GM04504 (cell line): ENCODE measurements around the gene RBM19.

Experiments
- DNase-seq: peaks from one replicate; pipeline ENCODE4 v3.0.0-alpha.2; 2012; ENCODE audit warnings: low read depth

Gene RBM19

GRCh38 chr12:113776536-113776935 lies 189.6 kb downstream of the RBM19 start:
- DNase-seq, result no peak

GRCh38 chr12:113774526-113774925 lies 191.6 kb downstream of the RBM19 start:
- DNase-seq, result no peak

GRCh38 chr12:113772505-113773030 lies 193.6 kb downstream of the RBM19 start:
- no peak for DNase-seq

GRCh38 chr12:113770389-113770865 lies 195.7 kb downstream of the RBM19 start:
- DNase-seq, result no peak

GRCh38 chr12:113769305-113769704 lies 196.8 kb downstream of the RBM19 start:
- no peak for DNase-seq

GRCh38 chr12:113768850-113769249 lies 197.3 kb downstream of the RBM19 start:
- no peak for DNase-seq

- peak; percentile 47 for DNase-seq
Observed at GRCh38 chr12:113766879-113767878, 198.9 kb downstream of the RBM19 start.
